ENCODE results near the gene CHRNA3.

DNA sequence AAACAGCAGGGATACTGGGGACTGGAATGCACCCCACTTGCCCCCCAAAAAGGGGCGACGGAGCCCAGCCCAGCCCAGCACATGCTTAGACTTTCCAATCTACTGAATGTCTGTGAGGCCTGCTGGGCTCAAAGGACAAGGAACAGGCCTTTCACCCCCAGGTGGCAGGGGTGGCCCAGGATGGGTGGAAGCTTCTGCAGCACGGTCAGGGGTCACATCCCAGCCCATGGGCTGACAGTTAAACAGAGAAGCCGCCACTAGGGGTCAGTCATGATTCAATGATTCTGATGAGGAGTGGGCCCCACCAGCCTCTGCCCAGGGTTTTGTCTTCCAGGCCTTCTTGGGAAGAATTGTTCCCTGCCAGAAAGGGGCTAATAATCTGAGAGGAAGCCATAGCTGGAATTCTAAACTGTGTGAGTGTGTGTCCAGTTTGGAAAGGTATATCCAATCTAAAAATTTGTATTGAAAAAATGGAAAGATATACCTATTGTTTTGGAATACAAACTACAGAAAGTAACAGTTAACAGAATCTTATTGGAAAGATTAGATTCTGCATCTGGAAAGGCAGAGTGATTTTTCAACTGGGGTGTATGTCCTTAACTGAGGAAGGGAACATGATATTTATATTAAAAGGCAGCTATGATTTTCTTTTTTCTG lies 18.0 kb upstream of the CHRNA3 start:
- TF ChIP-seq, protein P1, sequence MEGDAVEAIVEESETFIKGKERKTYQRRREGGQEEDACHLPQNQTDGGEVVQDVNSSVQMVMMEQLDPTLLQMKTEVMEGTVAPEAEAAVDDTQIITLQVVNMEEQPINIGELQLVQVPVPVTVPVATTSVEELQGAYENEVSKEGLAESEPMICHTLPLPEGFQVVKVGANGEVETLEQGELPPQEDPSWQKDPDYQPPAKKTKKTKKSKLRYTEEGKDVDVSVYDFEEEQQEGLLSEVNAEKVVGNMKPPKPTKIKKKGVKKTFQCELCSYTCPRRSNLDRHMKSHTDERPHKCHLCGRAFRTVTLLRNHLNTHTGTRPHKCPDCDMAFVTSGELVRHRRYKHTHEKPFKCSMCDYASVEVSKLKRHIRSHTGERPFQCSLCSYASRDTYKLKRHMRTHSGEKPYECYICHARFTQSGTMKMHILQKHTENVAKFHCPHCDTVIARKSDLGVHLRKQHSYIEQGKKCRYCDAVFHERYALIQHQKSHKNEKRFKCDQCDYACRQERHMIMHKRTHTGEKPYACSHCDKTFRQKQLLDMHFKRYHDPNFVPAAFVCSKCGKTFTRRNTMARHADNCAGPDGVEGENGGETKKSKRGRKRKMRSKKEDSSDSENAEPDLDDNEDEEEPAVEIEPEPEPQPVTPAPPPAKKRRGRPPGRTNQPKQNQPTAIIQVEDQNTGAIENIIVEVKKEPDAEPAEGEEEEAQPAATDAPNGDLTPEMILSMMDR (IDR thresholded peaks at IDR 0.05) = peak in 4 of 6 experiments; percentile 15 to 55 (median 48)
- TF ChIP-seq POLR2A (IDR thresholded peaks at IDR 0.05) = no peak
